Measurements from ENCODE around the gene ATP1A1.

Gene ATP1A1

GRCh38 chr1:116446686-116447085 is 73.6 kb downstream of the ATP1A1 start:
- no peak for DNase-seq

GRCh38 chr1:116448785-116449385 is 75.8 kb downstream of the ATP1A1 start:
- DNase-seq, result no peak

- DNase-seq, result no peak
These were observed 76.5 kb downstream of the ATP1A1 start for GRCh38 chr1:116449578-116449977.

GRCh38 chr1:116451702-116452101 is 78.7 kb downstream of the ATP1A1 start:
- no peak for DNase-seq

- no peak for DNase-seq
These were observed 80.4 kb downstream of the ATP1A1 start for GRCh38 chr1:116453481-116453880.

- no peak for DNase-seq
These were observed 80.9 kb downstream of the ATP1A1 start for GRCh38 chr1:116453906-116454305.
